HG03342 (cell line): ENCODE results near the gene TMEM217.

ENCODE experiments used
- ATAC-seq: cut with Tn5 transposase; IDR thresholded peaks from one replicate; pipeline ENCODE4 v1.9.1; 2021; ENCODE audit warnings: mild to moderate bottlenecking, moderate library complexity; ENCODE audit not compliant: unreplicated experiment

TMEM217 gene

GRCh38 chr6:37280162-37280887, 22.4 kb upstream of the TMEM217 start:
- ATAC-seq: no peak

GRCh38 chr6:37279366-37280134, 21.6 kb upstream of the TMEM217 start:
- no peak for ATAC-seq

- no peak for ATAC-seq
These were observed 19.1 kb upstream of the TMEM217 start for GRCh38 chr6:37277001-37277409.

- ATAC-seq: no peak
These were observed 17.4 kb upstream of the TMEM217 start for GRCh38 chr6:37275350-37275749.

- ATAC-seq: no peak
These were observed 15.7 kb upstream of the TMEM217 start for GRCh38 chr6:37273690-37274089.

GRCh38 chr6:37272834-37273566, 15.1 kb upstream of the TMEM217 start:
- ATAC-seq: no peak

GRCh38 chr6:37269105-37269504, 11.2 kb upstream of the TMEM217 start:
- ATAC-seq: no peak

- no peak for ATAC-seq
These were observed 7.9 kb upstream of the TMEM217 start for GRCh38 chr6:37265860-37266259.

GRCh38 chr6:37265001-37265400, 7.1 kb upstream of the TMEM217 start:
- no peak for ATAC-seq

GRCh38 chr6:37262446-37263026, 4.6 kb upstream of the TMEM217 start:
- no peak for ATAC-seq

GRCh38 chr6:37261198-37261597, 3.3 kb upstream of the TMEM217 start:
- ATAC-seq: no peak

- no peak for ATAC-seq
These were observed 2.5 kb upstream of the TMEM217 start for GRCh38 chr6:37260444-37260843.

- ATAC-seq: no peak
These were observed 2.1 kb upstream of the TMEM217 start for GRCh38 chr6:37260040-37260439.

- ATAC-seq: no peak
These were observed 1.2 kb upstream of the TMEM217 start for GRCh38 chr6:37259191-37259590.

- ATAC-seq: no peak
These were observed 611 bp upstream of the TMEM217 start for GRCh38 chr6:37258405-37259105.

GRCh38 chr6:37257320-37257633, 667 bp downstream of the TMEM217 start:
- ATAC-seq: no peak

GRCh38 chr6:37256692-37257319, 1.1 kb downstream of the TMEM217 start:
- ATAC-seq: no peak

- ATAC-seq: no peak
These were observed 3.1 kb downstream of the TMEM217 start for GRCh38 chr6:37254881-37255280.

- ATAC-seq: no peak
These were observed 4.4 kb downstream of the TMEM217 start for GRCh38 chr6:37253486-37254007.

- ATAC-seq: no peak
These were observed 6.6 kb downstream of the TMEM217 start for GRCh38 chr6:37251211-37251780.
